ENCODE data around the gene POR. TPM values are rescaled to one million over a fixed set of nuclear protein-coding genes. Genes with fewer than 3 reads are reported as not detected.
"Not testable (repeated sequence)": the region's sequence is repeated elsewhere in the genome, so short reads cannot be mapped to it uniquely, and the experiment has no call there.

POR gene
- total RNA-seq, 1 donor from 2014 or later: 741 TPM

- DNase-seq (ENCODE audit: low spot score): no peak
These were observed 73.0 kb downstream of the POR start for GRCh38 chr7:75987805-75988567.

GRCh38 chr7:75988568-75989499 is 73.9 kb downstream of the POR start:
- ATAC-seq (peak; percentile 18), DNase-seq (ENCODE audit: low spot score) (peak; percentile 80)

More at GRCh38 chr7:75987805-75988567, 73.0 kb downstream of the POR start:
- ATAC-seq: no peak

DNA sequence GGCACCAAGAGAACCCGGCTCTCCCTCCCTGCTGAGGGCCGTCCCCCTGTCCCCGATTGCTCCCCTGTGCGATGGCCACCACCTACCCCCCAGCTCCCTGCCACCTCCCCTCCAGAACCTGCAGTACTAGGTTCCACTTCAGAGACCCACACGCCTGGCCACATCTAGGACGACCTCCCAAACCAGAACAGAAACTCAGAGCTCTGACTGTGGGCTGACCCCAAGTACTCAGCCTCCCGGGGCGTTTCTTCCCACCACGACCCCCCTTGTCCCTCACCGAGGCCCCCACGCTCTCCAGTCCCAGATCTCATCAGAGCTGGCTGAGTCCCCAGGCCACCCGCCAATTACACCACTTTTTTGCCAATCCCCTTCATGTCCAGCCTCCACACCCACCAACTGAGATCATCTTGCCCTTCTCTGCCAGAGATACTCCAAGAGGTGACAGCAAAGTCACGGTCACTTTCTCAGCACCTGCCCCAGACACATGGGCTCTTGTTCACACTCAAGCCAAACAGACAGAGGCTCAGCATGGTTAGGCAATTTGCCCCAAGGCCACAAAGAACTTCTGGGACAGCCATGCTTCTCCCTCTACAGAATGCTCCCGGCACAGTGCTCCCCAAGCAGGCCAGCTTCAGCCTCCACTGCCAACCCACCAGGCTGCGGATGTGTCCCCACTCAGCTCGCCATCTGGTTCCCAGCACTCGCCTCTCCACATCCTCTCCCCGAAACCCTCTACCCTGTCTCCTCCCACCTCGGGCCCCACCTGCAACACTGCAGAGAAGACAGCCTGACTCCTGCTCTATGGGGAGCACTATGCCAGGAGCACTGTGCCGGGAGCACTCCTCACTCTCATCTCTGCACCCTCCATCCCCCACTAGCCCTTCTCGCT is 74.8 kb downstream of the POR start:
- ATAC-seq: no peak
- DNase-seq (ENCODE audit: low spot score): peak; percentile 71

- ATAC-seq: no peak
- no peak for DNase-seq (ENCODE audit: low spot score)
These were observed 76.7 kb downstream of the POR start for GRCh38 chr7:75991531-75992082.

DNA sequence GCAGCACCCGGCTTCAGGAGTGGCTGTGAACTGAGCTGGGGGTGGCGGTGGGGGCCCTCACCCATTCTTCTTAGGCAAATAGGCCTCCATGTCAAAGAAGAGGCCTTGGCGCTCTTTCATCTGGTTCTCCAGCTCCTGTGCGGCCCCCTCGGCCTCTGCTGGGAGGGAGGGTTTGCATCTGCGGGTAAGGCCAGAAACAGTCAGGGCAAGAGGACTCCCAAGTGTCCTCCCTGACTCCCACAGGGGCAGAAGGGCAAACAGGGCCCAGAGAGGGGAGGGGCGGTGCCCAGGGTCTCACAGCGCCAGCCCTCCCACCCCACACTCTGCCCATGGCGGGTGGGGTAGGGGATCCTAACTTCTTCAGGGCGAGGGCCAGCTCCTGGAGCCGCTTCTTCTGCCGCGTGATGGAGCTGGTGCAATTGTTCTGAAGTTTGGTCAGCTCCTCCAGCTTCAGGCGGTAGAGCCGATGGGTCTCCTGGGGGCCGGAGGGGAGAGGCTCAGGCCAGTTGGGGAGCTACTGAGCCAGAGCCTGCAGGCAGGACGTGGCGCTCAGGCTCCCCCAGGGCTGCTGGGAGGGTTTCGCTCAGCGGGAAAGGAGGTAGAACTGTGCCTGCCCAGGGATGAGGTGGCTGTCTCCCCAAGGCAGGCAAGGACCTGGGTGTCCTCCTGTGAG is 77.3 kb downstream of the POR start:
- DNase-seq (ENCODE audit: low spot score) (no peak), ATAC-seq (no peak)

- DNase-seq (ENCODE audit: low spot score) (peak; percentile 94), ATAC-seq (peak; percentile 58)
These were observed 78.9 kb downstream of the POR start for GRCh38 chr7:75993689-75994387.

DNA sequence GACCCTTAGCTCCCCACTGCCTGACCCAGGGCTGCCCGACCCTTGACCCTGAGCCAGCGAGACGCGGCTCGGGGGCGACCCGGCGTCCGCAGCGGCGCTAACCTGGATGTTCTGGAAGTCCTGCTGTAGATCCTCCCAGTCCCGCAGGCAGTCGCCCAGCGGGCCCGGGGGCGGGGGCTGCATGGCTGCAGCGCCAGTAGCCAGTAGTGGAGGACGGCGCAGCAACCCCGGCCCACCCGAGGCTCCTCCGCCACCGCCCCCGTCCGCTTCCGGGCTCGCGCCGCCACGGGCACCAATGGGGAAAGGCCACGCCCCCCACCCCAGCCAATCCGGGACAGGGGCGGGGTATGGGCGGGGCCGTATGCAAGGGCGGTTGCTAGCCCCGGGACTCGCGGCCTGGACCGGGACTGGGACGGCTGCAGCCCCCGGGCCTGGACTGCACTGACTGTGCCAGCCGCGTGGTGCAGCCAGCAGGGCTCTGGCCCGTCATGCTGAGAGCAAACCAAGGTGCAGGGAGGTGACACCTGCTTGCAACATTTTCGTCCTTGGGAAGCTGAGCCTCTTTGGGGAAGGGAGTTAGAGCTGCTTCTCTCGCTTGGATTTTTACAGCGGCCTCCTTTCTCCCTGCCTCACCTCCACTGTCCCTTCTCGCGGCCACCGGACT is 79.6 kb downstream of the POR start, which contains the start of gene TMEM120A:
TSS of gene TMEM120A (minus strand) at position 208 of the 664 bp plus-strand sequence. CDS start at position 183, 25 bp downstream.
- ATAC-seq (peak; percentile 80), DNase-seq (ENCODE audit: low spot score) (peak; percentile 99)

DNA sequence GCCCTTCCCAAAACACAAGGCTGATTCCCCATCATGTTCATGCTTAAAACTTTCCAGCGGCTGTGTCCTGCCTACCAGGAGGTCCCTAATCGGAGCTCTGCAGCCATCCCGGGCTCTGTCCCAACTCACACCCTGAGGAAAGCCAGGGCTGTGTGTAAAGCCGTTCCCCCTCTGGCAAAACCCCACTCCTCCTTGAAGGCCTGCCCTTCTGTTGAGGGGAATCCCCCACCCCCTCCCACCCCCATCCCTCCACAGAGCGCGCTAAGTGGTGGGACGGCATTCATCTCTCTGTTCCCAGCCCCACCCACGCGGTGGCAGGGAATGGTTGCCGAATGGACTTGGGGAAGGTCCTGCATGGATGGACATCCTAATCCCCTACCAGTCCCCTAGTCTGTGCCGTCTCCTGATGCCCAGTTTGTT is 80.1 kb downstream of the POR start:
- ATAC-seq (peak; percentile 0), DNase-seq (ENCODE audit: low spot score) (no peak)

DNA sequence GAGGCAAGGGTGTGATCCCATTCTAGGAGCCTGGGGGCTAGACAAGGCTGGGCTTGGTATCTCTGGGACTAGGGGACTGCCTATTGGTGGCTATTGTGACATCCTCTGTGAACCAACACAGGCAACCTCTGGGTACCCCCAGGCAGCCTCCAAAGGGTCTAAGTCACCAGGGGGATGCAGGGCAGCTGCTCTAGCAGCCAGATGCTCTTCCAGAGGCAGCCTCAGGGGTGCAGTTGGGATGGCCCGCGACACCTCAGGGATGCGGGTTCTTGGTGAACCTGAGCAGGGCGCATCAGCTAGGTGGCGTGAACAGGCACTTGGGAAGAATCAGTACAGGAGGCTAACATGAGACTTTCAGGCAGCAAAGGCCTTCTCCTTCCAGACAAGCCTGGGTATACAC is 81.0 kb downstream of the POR start:
- ATAC-seq (no peak), DNase-seq (ENCODE audit: low spot score) (no peak)

GRCh38 chr7:75996476-75996875 is 81.5 kb downstream of the POR start:
- DNase-seq (ENCODE audit: low spot score) (no peak), ATAC-seq (no peak)

DNA sequence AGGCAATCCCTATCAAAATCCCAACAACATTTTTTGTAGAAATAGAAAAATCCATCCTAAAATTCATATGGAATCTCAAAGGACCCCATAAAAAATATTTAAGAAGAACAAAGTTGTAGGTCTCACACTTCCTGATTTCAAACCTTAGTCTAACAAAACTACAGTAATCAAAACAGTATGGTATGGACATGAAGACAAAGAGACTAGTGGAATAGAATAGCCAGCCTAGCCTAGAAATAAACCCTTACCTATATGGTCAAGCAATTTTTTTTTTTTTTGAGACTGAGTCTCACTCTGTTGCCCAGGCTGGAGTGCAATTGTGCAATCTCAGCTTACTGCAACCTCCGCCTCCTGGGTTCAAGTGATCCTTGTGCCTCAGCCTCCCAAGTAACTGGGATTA is 83.1 kb downstream of the POR start:
- ATAC-seq: no peak
- no peak for DNase-seq (ENCODE audit: low spot score)

- ATAC-seq (no peak), DNase-seq (ENCODE audit: low spot score) (no peak)
These were observed 85.6 kb downstream of the POR start for GRCh38 chr7:76000566-76000965.

GRCh38 chr7:76002139-76002538 is 87.2 kb downstream of the POR start:
- ATAC-seq: no peak
- DNase-seq (ENCODE audit: low spot score): no peak

GRCh38 chr7:76002822-76003221 is 87.9 kb downstream of the POR start:
- DNase-seq (ENCODE audit: low spot score) (no peak), ATAC-seq (no peak)

GRCh38 chr7:76003351-76003750 is 88.4 kb downstream of the POR start:
- no peak for ATAC-seq
- no peak for DNase-seq (ENCODE audit: low spot score)

DNA sequence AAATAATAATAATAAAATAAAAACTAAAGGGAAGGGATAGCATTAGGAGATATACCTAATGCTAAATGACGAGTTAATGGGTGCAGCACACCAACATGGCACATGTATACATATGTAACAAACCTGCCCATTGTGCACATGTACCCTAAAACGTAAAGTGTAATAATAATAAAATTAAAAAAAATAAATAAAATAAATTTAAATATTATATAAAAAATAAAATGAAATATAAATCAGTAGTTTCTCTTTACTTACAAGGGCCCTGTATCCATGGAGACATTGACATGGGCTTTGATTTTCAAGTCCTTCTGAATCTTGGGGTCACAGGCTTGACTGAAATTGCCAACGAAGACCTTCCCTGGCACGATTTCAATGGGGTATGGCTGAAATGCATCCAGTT is 90.0 kb downstream of the POR start:
- DNase-seq (ENCODE audit: low spot score); ATAC-seq: not testable (repeated sequence)

DNA sequence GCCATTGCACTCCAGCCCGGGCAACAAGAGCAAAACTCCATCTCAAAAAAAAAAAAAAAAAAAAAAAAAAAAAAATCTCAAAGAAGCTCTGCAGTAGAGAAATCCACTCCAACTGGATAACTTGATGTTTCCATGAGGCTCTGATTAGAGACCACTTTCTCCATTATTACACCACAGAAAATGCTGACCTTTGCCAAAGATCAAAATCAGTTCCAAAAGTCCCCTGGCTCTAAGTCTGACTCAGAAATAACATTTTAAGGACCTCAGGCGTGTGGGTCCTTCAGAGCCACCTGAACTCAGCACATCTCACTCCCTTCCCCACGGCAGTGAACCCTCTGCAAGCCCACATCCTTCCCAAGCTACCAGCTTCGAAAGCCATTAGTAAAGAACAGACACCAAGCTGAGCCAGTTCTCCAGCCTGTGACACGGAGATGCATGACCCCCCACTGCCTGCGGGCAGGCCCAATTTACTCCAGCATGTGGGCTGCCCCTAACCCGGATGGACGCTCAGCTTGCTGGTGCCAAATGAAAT is 93.3 kb downstream of the POR start:
- DNase-seq (ENCODE audit: low spot score) (no peak), ATAC-seq (no peak)

All from left lobe of liver (tissue), 2 donors.